Thyroid gland (tissue), 4 donors: ENCODE results near the gene MEAF6.

Experiments used
- CTCF ChIP-seq, 6 experiments: fragments of 200-600 bp in 3 of 6; fragments of 450-650 bp in 3 of 6; sonication (generic) in 3 of 6; IDR thresholded peaks; one replicate each; pipeline ENCODE4 v1.5.1; 2016 to 2019; ENCODE audit warnings: antibody characterized with exemption in 6 of 6, mild to moderate bottlenecking in 2 of 6, inconsistent platforms in 1 of 6, moderate library complexity in 1 of 6
- POLR2A ChIP-seq, 2 donors: fragments of 450-650 bp; IDR thresholded peaks; one replicate each; pipeline ENCODE4 v1.6.1; 2017; ENCODE audit warnings: antibody characterized with exemption in 2 of 2, mild to moderate bottlenecking in 2 of 2, moderate library complexity in 1 of 2

- TF ChIP-seq POLR2A (IDR thresholded peaks at IDR 0.05) (no peak), CTCF (IDR thresholded peaks at IDR 0.05) (no peak)
Observed at GRCh38 chr1:37562984-37563383, 48.4 kb upstream of the MEAF6 start.
